Endothelial cell of umbilical vein (primary cell): ENCODE results near the gene TTC3.

Experiments used
- CTCF ChIP-seq, 2 donors: IDR thresholded peaks; 1 replicate in 1 of 2; 2 replicates in 1 of 2; pipeline ENCODE4 v1.5.1; 2011; ENCODE audit warnings: low read length in 2 of 2, mild to moderate bottlenecking in 2 of 2, moderate library complexity in 2 of 2, control low read depth in 1 of 2, inconsistent platforms in 1 of 2, low read depth in 1 of 2; ENCODE audit not compliant: insufficient read depth in 1 of 2; ENCODE audit errors: extremely low read depth in 1 of 2
- EZH2 ChIP-seq: IDR thresholded peaks from 2 replicates; pipeline ENCODE4 v1.6.1; 2012; ENCODE audit warnings: borderline replicate concordance, low read depth, mild to moderate bottlenecking, moderate library complexity, low read length, inconsistent platforms; ENCODE audit not compliant: severe bottlenecking
- FOS ChIP-seq: IDR thresholded peaks from 2 replicates; pipeline ENCODE4 v1.6.1; 2011; ENCODE audit warnings: mild to moderate bottlenecking, low read length, moderate library complexity, borderline replicate concordance; ENCODE audit not compliant: insufficient read depth
- JUN ChIP-seq: IDR thresholded peaks from 2 replicates; pipeline ENCODE4 v1.6.1; 2011; ENCODE audit warnings: borderline replicate concordance, low read depth; ENCODE audit not compliant: insufficient read length, insufficient read depth
- MAX ChIP-seq: IDR thresholded peaks from 2 replicates; pipeline ENCODE4 v1.6.1; 2011; ENCODE audit not compliant: insufficient read depth, insufficient read length
- MYC ChIP-seq: IDR thresholded peaks from one replicate; pipeline ENCODE4 v1.6.1; 2011; ENCODE audit warnings: mild to moderate bottlenecking, low read depth, low read length
- POLR2A ChIP-seq: IDR thresholded peaks from 2 replicates; pipeline ENCODE4 v1.6.1; 2012; ENCODE audit warnings: low read depth, mild to moderate bottlenecking, control low read depth, low read length
- POLR2AphosphoS5 ChIP-seq: IDR thresholded peaks from 2 replicates; pipeline ENCODE4 v1.6.1; 2012; ENCODE audit warnings: low read depth, mild to moderate bottlenecking, control low read depth, low read length, moderate library complexity; ENCODE audit not compliant: insufficient read depth

DNA sequence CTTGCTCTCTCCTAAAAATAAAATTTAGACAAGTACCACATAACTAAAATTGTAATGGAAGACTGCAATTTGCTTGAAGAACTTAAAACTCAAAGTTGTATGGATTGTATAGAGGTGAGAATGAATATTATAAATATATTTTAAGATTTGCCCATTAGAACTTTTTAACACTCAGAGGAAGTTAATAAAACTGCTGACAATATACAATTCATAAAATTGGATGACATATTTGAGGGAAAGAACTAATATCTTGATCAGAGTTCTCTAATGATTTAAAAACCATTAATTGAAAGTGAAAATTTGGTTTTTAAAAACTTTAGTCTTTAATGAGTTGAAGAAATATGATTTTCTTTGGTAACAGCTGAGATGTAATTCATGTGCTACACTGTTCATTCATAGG lies 20.9 kb downstream of the TTC3 start:
- no peak for TF ChIP-seq CTCF (IDR thresholded peaks at IDR 0.05; ENCODE audit: extremely low read depth in 1 of 2, insufficient read depth in 1 of 2, low read depth in 1 of 2, low read length in 2 of 2)
- TF ChIP-seq POLR2A = no peak
- TF ChIP-seq EZH2 = no peak
- no peak for TF ChIP-seq POLR2AphosphoS5
- no peak for TF ChIP-seq MAX
- TF ChIP-seq FOS = no peak
- no peak for TF ChIP-seq MYC
- no peak for TF ChIP-seq JUN
